HG03521 (cell line): Measurements from ENCODE around the gene MFSD1.

Experiments used
- ATAC-seq: cut with Tn5 transposase; IDR thresholded peaks from one replicate; pipeline ENCODE4 v1.9.1; 2021; ENCODE audit warnings: mild to moderate bottlenecking, moderate library complexity; ENCODE audit not compliant: unreplicated experiment

Gene MFSD1

GRCh38 chr3:158801696-158802408, at the start of gene MFSD1:
MFSD1 (plus strand) TSS chr3:158802054; CDS start chr3:158802153, 99 bp downstream.
- ATAC-seq, result peak; percentile 97

- no peak for ATAC-seq
Measured at GRCh38 chr3:158753854-158754253, 48.0 kb upstream of the MFSD1 start.

GRCh38 chr3:158755421-158755820, 46.4 kb upstream of the MFSD1 start:
- ATAC-seq, result no peak

DNA sequence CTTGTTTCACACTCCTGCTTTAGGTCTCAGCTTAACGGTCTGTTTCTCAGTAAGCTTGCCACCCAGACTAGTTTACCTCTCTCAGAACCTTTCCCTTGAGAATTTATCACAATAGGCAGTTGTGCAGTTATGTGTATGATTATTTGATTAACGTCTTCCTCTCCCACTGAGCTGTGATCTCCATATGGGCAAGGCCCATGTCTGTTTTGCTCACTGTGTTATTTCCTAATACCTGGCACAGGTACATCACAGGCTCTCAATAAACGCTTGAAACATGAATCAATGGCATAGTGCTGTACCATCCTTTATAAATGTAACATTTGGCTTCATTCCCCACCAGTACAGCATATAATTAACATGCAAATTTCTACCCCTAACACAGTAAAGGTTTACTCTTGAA, 40.5 kb upstream of the MFSD1 start:
- no peak for ATAC-seq

- no peak for ATAC-seq
Measured at GRCh38 chr3:158762701-158763100, 39.2 kb upstream of the MFSD1 start.

DNA sequence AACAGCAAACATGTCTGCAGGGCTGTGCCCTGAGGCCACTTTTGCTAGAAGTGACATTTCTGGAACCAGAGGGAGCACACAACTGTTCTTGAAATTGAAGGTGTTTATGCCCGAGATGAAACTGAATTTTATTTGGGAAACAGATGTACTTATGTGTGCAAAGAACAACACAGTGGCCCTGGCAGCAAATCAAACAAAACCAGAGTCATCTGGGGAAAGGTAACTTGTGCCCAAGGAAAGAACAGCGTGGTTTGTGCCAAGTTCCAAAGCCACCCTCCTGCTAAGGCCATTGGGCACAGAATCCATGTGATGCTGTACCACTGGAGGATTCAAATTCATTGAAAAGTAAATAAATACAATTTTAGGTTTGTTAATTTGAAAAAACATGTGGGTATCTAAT, 38.4 kb upstream of the MFSD1 start:
- ATAC-seq, result no peak

DNA sequence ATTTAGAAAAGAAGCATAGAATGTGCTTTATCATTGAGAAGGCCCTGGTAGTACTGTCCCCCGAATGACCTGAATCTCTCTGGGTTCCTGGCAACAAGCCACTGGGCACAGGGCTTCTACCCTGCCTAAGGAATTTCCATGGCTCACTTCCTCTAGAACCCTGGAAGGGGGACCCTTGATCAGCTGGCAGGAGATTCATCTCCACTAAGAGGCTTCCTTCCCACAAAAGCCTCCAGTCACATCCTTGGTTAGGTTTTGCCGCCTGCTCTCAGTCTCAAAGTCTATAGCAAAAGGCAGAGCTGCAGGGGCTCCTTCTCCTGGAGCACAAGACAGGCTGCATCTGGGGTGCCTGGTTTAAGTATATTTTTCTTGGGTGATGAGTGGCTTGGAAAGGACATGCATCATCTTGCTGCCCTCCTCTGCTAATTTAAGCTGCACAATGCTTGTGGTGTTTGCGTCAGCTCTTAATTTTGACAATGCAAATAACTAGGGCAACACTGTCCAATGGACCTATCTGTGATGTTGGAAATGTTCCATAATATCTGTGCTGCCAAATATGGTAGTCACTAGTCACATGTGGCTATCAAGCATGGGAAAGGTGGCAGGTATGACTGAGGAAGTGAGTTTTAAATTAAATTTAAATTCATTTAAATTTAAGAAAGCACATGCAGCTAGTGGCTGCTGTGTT, 36.2 kb upstream of the MFSD1 start:
- ATAC-seq, result no peak

DNA sequence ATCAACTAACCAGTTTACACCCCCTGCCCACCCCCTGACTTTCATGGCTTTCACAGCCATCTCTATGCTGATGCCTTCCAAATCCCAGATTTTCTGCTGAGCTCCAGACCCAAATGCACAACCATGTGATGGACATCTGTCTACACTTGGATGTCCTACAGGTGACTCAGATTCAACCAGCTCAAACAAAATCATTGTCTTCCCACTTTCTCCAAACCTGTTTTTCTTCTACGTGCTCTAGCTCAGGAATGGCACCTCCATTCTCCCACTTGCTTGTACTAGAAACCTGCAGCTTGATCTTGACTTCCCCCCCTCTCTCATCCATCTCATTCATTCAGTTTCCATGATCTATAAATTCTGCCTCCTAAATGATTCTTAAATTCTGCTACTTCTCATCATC, 35.5 kb upstream of the MFSD1 start:
- no peak for ATAC-seq

DNA sequence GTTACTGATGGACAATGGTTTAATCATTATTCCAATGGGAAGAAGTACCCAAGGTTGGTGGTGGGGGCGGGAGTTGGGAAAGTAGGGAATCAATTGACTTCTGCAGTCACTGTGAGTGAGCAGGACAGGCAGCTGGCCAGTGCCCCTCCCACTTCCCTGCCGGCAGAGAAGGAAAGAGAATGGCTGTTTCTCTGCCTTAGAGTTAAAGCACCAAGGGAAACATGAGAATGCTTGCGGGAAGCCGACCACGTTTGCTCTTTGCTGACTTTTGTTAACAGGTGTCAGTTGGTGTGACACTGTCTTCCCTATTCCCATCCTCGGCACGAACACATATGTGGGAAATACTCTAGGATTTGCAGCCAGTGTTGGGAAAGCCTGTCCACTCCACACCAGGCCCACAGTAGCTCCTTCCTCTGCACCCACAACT, 33.5 kb upstream of the MFSD1 start:
- ATAC-seq, result no peak

GRCh38 chr3:158768881-158769543, 32.8 kb upstream of the MFSD1 start:
- no peak for ATAC-seq

DNA sequence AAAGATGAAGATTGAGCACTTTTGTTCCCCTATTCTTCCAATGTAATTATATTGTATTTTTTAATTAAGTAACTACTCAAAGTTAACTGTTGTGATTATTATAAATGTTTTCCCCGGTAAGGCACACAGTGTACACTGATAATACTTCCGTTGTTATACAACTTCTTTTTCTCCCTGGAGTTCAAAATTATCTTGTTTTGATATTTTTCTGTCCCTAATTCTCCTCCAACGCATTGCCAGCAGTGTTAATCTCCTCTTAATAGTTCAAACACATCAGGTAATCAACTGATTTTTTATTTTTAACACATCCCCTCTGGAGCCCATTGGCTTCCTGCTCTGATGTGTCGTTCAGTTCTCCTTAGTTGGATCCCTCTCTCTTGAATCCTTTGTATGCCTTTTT, 32.3 kb upstream of the MFSD1 start:
- ATAC-seq, result no peak

GRCh38 chr3:158769952-158770740, 31.7 kb upstream of the MFSD1 start:
- no peak for ATAC-seq

- ATAC-seq, result no peak
Measured at GRCh38 chr3:158770741-158771350, 31.0 kb upstream of the MFSD1 start.

- ATAC-seq, result no peak
Measured at GRCh38 chr3:158771577-158771976, 30.3 kb upstream of the MFSD1 start.

DNA sequence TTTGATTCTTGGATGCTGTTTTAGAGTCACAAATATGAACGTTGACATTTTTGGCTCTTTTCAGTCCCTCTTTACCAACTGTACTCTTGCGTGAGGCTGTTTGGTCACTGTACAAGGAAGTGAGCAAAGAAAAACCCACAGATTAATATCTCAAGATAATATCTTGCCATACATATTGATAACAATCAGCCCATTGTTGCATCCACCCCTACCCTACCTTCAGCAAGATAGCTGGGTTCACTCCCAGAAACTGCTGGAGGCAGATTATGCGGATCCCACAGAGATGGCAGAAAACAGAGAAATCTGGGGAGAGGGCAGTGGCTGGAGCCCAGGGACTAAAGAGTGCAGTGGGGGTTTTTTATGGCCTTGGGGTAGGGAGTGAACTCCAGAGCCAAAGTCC, 29.9 kb upstream of the MFSD1 start:
- no peak for ATAC-seq

DNA sequence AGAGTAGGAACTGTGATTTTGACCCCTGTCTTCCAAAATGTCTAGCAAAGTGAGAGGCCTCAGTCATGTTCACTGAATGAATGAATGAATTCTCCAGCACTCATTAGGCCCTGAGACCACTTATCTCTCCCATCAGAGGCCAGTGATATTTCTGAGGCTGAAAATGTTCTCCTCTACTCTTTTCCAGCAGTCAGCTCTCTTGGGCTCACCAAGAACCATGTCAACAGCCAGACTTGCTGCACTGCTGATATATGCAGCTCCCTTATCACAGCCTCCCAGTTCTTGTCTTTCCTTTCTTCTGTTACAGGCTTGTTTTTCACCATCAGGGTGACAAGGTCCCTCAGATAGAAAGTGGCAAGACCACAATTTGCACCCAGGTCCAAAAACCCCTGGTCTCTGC, 28.7 kb upstream of the MFSD1 start:
- no peak for ATAC-seq

DNA sequence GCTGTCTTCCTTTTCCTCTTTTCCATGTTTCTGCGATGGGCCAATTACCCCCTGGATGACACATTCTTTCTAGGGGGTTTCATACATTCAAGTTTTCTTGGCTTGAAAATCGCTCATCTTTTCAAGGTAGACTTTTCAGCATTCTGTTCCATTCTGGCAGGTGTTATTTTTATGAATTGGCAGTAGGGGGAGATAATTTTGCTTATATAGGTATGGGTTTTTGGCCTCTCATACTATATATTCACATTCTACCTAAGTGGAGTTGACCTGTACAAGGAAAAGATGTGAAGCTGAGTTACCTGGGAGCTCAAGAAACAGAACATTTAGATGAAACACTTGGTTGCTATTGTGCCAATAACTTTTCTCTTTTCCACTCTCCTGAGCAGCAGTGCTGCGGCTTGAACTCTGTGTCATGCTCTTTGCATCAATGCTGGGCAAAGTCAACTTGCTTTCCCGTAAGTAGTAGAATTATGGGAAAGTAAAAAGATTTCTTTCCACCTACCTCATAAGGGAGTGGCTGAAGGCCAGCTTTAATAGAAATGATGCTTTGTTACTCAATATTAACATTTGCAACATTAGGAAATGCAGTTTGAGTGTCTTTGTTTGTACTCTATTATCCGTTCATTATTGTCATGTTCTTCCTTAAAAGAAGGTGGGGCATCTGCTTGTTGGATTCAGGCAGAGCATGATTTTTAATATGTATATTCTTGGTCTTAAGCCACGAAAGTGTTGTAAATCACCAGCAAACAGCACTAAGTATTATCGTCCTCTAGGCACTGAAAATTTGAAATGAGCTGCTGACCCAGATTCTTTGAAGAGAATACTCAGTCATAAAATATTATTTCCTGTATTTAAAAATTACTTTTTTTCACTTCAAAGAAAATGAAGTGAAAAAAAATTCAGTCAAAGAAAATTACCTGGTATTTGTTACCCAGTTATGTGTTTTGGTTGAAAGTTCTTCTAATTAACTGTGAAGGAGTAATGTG, 27.7 kb upstream of the MFSD1 start:
- ATAC-seq, result no peak

GRCh38 chr3:158774965-158775364, 26.9 kb upstream of the MFSD1 start:
- ATAC-seq, result no peak
